22Rv1 (cell line): ENCODE data around the gene AGRN.

ENCODE experiments used
- ZFX ChIP-seq: fragments of 450-650 bp; IDR thresholded peaks from 2 replicates; pipeline ENCODE4 v1.6.1; 2017; ENCODE audit warnings: antibody characterized with exemption, borderline replicate concordance
- TF ChIP-seq, protein P1 (sequence below): fragments of 450-650 bp; IDR thresholded peaks from 2 replicates; pipeline ENCODE4 v1.5.1; 2017; ENCODE audit warnings: mild to moderate bottlenecking

DNA sequence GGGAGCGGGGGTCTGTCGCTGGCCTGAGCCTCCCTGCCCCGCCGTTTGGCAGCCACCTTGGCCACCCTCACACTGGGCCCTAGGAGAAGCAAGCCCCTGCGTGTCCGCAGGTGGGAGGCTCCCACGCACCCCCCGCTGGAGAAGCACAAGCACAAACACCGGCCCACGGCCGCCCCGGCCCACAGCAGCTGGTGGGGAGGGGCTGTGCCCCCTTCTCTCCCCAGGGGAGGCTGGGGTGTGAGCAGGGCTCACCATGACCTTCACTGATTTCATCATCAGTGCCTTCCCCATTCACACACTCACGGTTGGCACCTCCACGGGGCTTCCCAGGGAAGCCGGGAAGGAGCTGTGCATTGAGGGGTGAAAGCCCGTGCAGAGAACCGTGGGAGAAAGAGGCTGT lies 7.9 kb downstream of the AGRN start:
- TF ChIP-seq, protein P1, sequence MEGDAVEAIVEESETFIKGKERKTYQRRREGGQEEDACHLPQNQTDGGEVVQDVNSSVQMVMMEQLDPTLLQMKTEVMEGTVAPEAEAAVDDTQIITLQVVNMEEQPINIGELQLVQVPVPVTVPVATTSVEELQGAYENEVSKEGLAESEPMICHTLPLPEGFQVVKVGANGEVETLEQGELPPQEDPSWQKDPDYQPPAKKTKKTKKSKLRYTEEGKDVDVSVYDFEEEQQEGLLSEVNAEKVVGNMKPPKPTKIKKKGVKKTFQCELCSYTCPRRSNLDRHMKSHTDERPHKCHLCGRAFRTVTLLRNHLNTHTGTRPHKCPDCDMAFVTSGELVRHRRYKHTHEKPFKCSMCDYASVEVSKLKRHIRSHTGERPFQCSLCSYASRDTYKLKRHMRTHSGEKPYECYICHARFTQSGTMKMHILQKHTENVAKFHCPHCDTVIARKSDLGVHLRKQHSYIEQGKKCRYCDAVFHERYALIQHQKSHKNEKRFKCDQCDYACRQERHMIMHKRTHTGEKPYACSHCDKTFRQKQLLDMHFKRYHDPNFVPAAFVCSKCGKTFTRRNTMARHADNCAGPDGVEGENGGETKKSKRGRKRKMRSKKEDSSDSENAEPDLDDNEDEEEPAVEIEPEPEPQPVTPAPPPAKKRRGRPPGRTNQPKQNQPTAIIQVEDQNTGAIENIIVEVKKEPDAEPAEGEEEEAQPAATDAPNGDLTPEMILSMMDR = no peak
- TF ChIP-seq ZFX = no peak
